ENCODE data around the gene SEPTIN3.
"Not testable (repeated sequence)": the region's sequence is repeated elsewhere in the genome, so short reads cannot be mapped to it uniquely, and the experiment has no call there.

The SEPTIN3 gene

DNA sequence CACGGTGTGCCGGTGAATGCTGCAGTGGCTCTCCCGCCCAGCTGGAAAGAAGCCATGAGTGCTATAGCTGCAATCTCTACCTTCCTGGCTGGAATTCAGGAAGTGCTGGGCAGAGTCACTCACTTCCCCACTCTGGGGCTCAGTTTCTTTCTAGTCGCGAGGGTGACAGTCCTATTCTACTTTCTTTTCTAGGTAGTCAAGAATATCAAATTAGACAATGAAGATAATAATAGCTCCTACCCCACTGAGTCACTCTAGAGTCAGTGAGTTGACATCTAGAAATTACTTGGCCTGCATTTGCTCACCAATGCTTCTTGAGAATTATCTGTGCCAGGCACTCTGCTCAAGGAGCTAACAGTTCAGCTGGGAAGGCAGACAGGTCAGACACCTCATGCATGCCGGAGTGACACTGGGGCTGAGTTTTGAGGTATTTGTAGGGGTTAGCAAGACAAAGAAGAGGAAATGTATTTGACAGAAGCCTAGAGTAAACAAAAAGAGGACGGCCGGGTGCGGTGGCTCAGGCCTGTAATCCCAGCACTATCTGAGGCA, 25.5 kb upstream of the SEPTIN3 start:
- no peak for DNase-seq

DNA sequence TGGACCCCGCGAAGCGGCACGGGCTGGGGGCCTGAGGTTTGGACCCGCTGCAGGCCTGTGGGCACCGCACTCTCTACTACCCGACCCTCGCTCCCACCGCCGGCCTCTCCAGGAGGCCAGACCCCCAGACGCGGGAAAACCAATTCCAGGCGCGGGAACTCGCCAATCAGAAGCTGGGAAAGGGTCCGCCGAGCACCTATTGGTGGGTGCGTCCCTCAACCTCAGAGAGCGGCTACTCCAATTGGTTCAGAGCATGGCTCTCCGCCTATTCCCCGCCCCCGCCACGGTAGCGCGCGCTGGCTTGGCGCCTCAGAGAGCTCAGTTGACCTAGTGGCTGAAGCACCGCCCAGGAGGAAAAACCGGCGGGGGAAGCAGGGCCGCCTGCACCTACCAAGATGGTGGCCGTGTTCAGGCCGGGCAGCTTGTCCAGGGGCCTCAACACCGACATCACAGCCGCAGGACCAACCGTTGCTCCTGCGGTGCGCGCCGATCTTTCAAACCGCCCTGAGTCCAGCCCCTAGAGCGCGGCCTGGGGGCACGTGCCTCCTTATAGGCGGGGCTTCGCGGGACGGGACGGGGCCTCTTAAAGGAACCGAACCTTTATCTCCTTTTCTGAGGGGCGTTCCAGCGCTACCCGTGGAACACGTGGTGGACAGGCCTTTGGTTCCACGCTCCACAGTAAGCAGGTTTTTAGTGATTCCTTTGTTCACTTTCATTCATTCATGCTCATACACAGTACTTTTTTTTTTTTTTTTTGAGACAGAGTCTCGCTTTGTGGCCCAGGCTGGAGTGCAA, 22.4 kb upstream of the SEPTIN3 start, which contains the start of gene CENPM:
Gene CENPM, minus strand, starts transcription at position 524 of the 795 bp plus-strand sequence. Its CDS starts 76 bp downstream, at position 448.
- DNase-seq: peak; percentile 81

DNA sequence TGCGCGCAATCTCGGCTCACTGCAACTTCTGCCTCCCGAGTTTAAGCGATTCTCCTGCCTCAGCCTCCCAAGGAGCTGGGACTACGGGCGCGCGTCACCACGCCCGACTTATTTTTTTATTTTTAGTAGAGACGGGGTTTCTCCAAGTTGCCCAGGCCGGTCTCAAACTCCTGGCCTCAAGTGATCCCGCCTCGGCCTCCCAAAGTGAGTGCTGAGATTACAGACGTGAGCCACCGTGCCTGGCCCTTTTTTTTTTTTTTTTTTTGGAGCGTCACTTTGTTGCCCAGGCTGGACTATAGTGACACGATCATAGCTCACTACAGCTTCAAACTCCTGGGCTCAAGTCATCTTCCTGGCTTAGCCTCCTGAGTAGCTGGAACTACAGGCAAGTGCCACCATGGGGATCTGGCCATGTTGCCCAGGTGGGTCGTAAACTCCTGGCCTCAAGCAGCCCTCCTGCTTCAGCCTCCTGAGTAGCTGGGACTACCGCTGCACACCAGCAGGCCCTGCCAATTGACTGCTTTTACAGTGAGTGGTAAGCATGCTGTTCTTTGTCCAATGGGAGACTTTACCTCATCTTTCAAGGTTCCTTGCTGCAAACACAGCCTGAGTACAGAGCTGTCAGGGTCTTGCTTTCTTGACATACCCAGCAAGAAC, 21.7 kb upstream of the SEPTIN3 start:
- DNase-seq: no peak

- no peak for DNase-seq
Measured at GRCh38 chr22:41948142-41948541, 21.1 kb upstream of the SEPTIN3 start.

DNA sequence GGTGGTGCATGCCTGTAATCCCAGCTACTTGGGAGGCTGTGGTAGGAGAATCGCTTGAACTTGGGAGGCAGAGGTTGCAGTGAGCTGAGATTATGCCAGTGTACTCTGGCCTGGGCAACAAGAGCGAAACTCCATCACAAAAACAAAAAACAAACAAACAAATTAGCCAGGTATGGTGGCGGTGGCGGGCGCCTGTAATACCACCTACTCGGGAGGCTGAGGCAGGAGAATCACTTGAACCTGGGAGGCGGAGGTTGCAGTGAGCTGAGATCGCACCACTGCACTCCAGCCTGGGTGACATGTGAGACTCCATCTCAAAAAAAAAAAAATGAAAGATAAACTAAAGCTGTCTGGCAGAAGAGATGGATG, 20.3 kb upstream of the SEPTIN3 start:
- not testable (repeated sequence) for DNase-seq

DNA sequence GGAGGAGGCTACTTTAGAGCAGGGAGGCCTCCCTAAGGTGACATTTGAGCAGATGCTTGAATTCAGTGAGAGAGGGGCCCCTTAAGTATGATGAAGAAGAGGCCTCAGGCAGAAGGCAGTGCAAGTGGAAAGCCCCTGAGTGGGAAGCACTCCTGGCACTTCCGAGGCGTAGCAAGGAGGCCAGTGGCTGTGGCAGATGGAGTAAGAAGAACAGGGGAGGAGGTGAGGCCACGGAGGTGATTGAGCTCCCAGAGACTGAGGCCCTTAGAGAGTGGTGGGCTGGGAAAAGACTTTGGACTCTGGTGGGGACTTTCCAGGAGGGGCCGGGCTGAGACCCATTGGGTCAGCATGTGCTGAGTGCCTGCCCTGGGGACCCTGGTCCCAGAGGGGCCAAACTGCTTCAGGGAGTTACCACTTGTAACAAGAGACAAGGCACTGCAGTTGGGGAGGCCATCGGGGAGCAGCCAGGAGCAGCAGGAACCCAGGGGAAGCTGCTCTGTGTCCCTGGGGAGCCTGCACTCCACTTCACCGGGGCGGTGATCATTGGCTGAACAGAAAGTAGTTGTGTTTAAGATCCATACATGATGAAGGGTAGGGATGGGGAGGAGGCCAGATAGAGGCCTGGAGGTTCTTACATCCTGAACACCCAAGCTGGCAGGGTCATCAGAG, 19.8 kb upstream of the SEPTIN3 start:
- DNase-seq: no peak

DNA sequence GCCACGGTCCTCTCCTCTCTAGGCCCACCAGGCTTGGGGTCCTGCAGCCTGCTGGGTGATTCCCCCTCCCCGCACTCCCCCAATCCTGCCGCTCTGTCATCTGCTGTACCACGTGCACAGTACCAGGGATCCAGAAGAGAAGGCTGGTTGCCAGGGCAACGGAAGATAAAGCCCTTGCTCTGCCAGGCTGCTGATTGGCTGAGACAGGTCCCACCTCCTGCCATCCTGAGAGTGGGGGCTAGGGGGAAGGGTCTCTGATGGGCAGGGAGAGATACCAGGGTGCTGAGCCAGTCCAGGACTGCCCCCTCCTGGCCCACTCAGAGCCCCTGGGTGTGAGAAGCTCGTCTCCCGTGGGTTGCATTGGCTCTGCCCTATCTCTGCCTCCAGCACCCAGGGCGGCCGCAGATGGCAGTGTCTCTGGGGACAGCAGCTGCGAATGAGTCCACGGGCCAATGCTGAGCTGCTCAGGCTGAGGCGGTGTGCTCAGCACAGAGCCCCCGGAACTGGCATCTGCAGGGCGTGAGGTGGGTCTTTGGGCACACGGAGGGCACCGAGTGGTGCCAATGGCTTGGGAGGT, 17.3 kb upstream of the SEPTIN3 start, which contains the start of gene SMIM45:
Gene SMIM45, plus strand, starts transcription at position 253 of the 577 bp plus-strand sequence.
- DNase-seq: no peak

- no peak for DNase-seq
Measured at GRCh38 chr22:41952713-41953112, 16.5 kb upstream of the SEPTIN3 start.

DNA sequence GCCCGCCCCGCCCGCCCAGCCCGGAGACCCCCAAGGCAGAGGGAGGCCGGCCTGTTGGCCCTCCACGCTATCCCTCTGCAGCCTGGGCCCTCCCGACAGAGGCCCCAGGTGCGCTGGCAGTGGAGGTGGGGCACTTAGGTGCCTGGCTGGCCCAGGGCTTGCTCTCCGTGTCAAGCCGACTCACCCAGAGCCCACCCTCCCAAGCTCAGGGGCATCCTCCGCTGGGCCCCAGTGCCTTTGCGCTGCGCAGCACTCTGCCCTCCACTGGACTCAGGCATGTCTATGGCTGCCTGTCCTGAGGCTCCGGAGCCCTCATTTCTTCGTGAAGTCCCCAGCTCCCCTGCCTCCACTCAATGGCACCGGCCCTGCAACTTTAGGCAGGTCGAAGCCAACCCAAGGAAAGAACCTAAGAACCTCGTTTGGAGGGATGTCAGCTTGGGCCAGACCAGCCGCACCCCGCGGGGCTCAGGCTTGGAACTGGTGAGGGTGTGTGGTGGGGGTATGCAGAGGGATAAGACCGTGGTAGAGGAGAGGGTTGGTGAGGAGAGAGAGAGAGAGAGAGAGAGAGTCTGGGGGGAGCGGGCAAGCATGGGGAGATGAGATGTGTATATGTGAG, 11.2 kb upstream of the SEPTIN3 start:
- no peak for DNase-seq

GRCh38 chr22:41963453-41964111, 5.7 kb upstream of the SEPTIN3 start:
- DNase-seq: no peak

- DNase-seq: no peak
Measured at GRCh38 chr22:41964112-41964491, 5.1 kb upstream of the SEPTIN3 start.

DNA sequence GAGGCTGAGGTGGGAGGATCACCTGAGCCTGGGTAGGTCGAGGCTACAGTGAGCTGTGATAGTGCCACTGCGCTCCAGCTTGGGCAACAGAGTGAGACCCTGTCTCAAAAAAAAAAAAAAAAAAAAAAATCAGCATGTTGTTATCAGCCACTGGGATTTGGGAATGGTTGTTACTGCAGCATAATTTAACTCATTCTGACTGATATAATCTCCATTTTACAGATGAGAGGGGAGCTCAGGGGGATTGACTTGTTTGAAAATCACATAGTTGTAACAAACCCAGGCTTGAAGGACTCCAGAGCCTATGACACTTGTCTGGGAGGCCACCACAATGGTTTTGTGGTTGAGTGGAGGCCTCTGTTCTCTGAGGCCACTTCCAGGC, 3.0 kb upstream of the SEPTIN3 start:
- DNase-seq: no peak

DNA sequence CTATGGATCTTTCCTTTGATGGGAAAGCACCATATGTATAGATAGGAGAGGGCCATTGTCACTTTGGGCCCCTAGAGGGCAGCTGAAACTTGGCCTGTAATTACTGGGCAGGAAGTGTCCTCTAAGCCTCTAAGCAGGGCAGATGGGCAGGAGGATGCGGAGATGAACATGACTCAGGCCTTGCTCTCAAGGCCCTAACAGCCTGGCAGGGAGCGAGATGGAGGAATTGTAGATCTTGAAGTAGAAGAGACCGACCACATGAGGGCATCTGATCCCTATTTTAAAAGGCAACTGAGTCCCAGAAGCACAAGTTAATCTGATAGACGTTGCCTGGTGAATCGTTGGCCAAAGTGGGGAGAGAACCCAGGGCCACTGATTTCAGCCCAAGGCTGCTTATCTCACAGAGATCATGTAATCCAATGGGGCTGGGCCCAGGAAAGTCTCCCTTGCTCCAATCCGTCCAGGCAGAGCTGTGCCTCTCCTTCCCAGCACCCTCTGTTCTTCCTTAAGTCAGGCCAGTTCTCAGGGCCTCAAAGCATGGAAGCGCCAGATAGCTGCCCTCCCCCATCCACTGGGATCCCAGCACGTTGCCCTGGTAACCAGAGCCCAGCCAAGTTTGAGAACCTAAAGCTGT, 2.5 kb upstream of the SEPTIN3 start:
- DNase-seq: peak; percentile 16

DNA sequence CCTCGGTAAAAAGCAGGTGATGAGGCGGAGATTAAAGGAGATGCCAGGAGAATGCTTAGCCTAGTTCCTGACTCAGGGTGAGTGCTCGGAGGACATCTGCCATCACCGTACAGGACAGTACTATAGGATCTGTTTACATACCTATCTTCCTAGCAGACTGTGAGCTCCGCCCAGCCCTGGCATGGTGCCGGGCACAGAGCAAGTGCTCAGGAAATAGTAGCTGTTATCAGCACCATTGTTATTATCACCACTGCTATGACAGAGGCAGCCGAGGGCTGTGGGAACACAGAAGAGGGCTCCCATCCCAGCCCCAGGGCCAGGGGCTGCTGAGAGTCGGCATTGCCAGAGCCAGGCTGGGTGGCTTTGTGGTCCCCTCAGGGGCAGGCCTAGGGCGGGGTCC, 642 bp upstream of the SEPTIN3 start:
- DNase-seq: no peak

DNA sequence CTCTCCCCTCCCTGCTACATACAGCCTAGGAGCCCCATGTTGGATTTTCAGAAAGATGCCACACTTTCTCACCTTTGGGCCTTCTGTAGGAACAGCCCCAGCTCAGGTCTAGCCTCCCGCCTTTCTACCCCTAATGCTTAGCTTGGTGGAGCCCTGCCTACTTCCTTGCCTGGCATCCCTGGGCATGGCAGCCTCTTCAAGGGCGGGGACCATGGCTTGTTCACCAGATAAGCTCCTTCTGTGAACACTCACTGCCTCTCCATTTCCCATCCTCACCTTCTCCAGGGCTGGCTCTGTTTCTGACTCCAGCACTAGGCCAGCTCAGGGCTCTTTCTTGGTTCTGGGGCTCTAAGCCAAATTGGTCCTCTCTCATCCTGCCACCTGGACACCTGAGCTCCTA, 1.4 kb downstream of the SEPTIN3 start:
- no peak for DNase-seq

- DNase-seq: no peak
Measured at GRCh38 chr22:41971431-41971830, 2.2 kb downstream of the SEPTIN3 start.

- DNase-seq: no peak
Measured at GRCh38 chr22:41974691-41975290, 5.5 kb downstream of the SEPTIN3 start.

DNA sequence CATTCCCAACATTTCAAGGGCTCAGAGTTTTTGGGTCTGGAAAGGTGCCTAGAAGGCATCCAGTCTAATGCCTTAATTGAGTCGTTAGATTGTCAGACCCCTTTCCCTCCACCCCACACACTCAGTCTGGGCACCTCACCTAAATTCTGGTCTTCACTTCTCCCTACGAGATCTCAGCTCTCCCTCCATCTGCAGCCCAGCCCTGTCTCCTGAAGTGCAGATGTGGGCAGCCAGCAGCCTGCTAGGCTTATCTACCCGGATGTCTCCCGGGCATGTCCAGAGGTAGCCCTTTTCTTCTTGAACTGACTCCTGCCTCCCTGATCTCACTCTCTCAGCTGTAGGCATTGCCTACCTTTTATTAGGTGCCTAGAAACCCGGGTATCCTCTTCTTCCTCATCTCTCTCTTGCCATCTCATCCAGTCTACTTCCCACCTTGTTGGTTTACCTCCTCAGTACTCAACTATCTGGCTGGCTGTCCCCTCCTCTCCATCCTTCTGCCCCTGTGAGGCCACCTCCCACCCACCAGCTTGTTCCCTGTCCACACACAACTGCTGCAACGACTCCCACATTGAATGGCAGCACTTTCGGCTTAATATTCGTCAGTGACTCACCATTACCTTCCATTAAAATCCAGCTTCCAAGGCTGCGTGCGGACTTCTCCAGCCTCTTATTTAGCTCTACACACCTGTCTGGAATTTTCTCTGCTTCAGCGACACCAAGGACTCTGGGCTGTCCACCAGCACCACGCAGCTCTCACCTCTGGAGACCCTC, 6.2 kb downstream of the SEPTIN3 start:
- DNase-seq: no peak

- peak; percentile 39 for DNase-seq
Measured at GRCh38 chr22:41976070-41976901, 7.0 kb downstream of the SEPTIN3 start.

Measured in activated CD4-positive, alpha-beta T cell treated with anti-CD3 and anti-CD28 coated beads, Interleukin-2, amount 50 U/mL, for 1 hour (primary cell).